Measurements from ENCODE around the gene P2RX5.

GRCh38 chr17:3632287-3632686 is 63.7 kb downstream of the P2RX5 start:
- TF ChIP-seq POLR2A (IDR thresholded peaks at IDR 0.05), result no peak
- TF ChIP-seq, protein P1, sequence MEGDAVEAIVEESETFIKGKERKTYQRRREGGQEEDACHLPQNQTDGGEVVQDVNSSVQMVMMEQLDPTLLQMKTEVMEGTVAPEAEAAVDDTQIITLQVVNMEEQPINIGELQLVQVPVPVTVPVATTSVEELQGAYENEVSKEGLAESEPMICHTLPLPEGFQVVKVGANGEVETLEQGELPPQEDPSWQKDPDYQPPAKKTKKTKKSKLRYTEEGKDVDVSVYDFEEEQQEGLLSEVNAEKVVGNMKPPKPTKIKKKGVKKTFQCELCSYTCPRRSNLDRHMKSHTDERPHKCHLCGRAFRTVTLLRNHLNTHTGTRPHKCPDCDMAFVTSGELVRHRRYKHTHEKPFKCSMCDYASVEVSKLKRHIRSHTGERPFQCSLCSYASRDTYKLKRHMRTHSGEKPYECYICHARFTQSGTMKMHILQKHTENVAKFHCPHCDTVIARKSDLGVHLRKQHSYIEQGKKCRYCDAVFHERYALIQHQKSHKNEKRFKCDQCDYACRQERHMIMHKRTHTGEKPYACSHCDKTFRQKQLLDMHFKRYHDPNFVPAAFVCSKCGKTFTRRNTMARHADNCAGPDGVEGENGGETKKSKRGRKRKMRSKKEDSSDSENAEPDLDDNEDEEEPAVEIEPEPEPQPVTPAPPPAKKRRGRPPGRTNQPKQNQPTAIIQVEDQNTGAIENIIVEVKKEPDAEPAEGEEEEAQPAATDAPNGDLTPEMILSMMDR (IDR thresholded peaks at IDR 0.05), result no peak

All from heart left ventricle (tissue), 13 donors.